Neural cell (in vitro differentiated cells): ENCODE measurements around the gene STX8. TPM values are rescaled to one million over a fixed set of nuclear protein-coding genes. Genes with fewer than 3 reads are reported as not detected.

ENCODE experiments used
- H2AFZ ChIP-seq: fragments of 200-600, 300-800 bp; sonication (generic), shearing (Covaris generic); 2 replicates; pipeline ENCODE4 v1.6.0; 2014; ENCODE audit warnings: low read depth, mild to moderate bottlenecking, antibody characterized with exemption, low read length, moderate library complexity
- H3F3A ChIP-seq: fragments of 200-600 bp; shearing (Covaris generic); 2 replicates; pipeline ENCODE4 v1.6.1; 2016; ENCODE audit warnings: mild to moderate bottlenecking, moderate library complexity, mixed read lengths, antibody characterized with exemption, low read length; ENCODE audit not compliant: insufficient read depth, poor library complexity, severe bottlenecking
- H3K27ac ChIP-seq: fragments of 200-600, 300-800 bp; sonication (generic), shearing (Covaris generic); 2 replicates; pipeline ENCODE4 v1.5.1; 2014; ENCODE audit warnings: mild to moderate bottlenecking, low read length, moderate library complexity
- H3K27me3 ChIP-seq: fragments of 300-800, 200-600 bp; sonication (generic), shearing (Covaris generic); 2 replicates; pipeline ENCODE4 v1.6.0; 2014; ENCODE audit warnings: mild to moderate bottlenecking, low read depth, low read length, moderate library complexity; ENCODE audit not compliant: insufficient read depth
- H3K36me3 ChIP-seq: fragments of 300-800, 200-600 bp; sonication (generic), shearing (Covaris generic); 2 replicates; pipeline ENCODE4 v1.5.1; 2014; ENCODE audit warnings: mild to moderate bottlenecking, antibody characterized with exemption, low read length, moderate library complexity; ENCODE audit not compliant: insufficient read depth
- H3K4me2 ChIP-seq: fragments of 300-800, 200-600 bp; sonication (generic), shearing (Covaris generic); 2 replicates; pipeline ENCODE4 v1.6.0; 2014; ENCODE audit warnings: mild to moderate bottlenecking, low read length
- H3K4me3 ChIP-seq: fragments of 300-800, 200-600 bp; sonication (generic), shearing (Covaris generic); 2 replicates; pipeline ENCODE4 v1.5.1; 2014; ENCODE audit warnings: mild to moderate bottlenecking, low read length, moderate library complexity
- H3K79me2 ChIP-seq: fragments of 200-600 bp; shearing (Covaris generic); replicated peaks from 2 replicates; pipeline ENCODE4 v1.6.0; 2014; ENCODE audit warnings: mild to moderate bottlenecking, low read length, moderate library complexity; ENCODE audit not compliant: insufficient read depth
- H3K9ac ChIP-seq: fragments of 300-800, 200-600 bp; sonication (generic), shearing (Covaris generic); 2 replicates; pipeline ENCODE4 v1.6.1; 2016; ENCODE audit warnings: mild to moderate bottlenecking, low read length, mixed read lengths
- H3K9me2 ChIP-seq: fragments of 200-600 bp; shearing (Covaris generic); 2 replicates; pipeline ENCODE4 v1.6.1; 2016; ENCODE audit warnings: mild to moderate bottlenecking, low read length, mixed read lengths; ENCODE audit not compliant: insufficient read depth
- H3K9me3 ChIP-seq: fragments of 200-600, 300-800 bp; sonication (generic), shearing (Covaris generic); 2 replicates; pipeline ENCODE4 v1.6.1; 2016; ENCODE audit warnings: mild to moderate bottlenecking, mixed run types, low read length, moderate library complexity, mixed read lengths
- H4K20me1 ChIP-seq: fragments of 200-600 bp; shearing (Covaris generic); 2 replicates; pipeline ENCODE4 v1.6.1; 2016; ENCODE audit warnings: mild to moderate bottlenecking, mixed run types; ENCODE audit not compliant: insufficient read depth
- CTCF ChIP-seq: fragments of 450-650 bp; IDR thresholded peaks from 2 replicates; pipeline ENCODE4 v1.5.1; 2014; ENCODE audit warnings: antibody characterized with exemption, mild to moderate bottlenecking, moderate library complexity; ENCODE audit not compliant: poor library complexity, severe bottlenecking
- EP300 ChIP-seq: fragments of 450-650 bp; conservative IDR thresholded peaks from 2 replicates; pipeline ENCODE4 v1.6.1; 2014; ENCODE audit warnings: antibody characterized with exemption, mild to moderate bottlenecking, moderate library complexity; ENCODE audit not compliant: poor library complexity, severe bottlenecking
- EZH2 ChIP-seq: fragments of 200-600, 300-800 bp; shearing (Covaris generic), sonication (generic); IDR thresholded peaks from 2 replicates; pipeline ENCODE4 v1.6.1; 2014; ENCODE audit warnings: antibody characterized with exemption, low read length, borderline replicate concordance, mild to moderate bottlenecking; ENCODE audit not compliant: insufficient read depth, poor library complexity, severe bottlenecking
- MXI1 ChIP-seq: fragments of 450-650 bp; conservative IDR thresholded peaks from 2 replicates; pipeline ENCODE4 v1.6.1; 2014; ENCODE audit warnings: antibody characterized with exemption, mild to moderate bottlenecking; ENCODE audit not compliant: poor library complexity, severe bottlenecking
- POLR2AphosphoS5 ChIP-seq: IDR thresholded peaks from 2 replicates; pipeline ENCODE4 v1.6.1; 2012
- RAD21 ChIP-seq: fragments of 450-650 bp; conservative IDR thresholded peaks from 2 replicates; pipeline ENCODE4 v1.6.1; 2014; ENCODE audit warnings: antibody characterized with exemption, mild to moderate bottlenecking, moderate library complexity
- REST ChIP-seq: IDR thresholded peaks from 2 replicates; pipeline ENCODE4 v1.6.1; 2012; ENCODE audit warnings: borderline replicate concordance
- SMC3 ChIP-seq: fragments of 450-650 bp; conservative IDR thresholded peaks from 2 replicates; pipeline ENCODE4 v1.6.1; 2014; ENCODE audit warnings: antibody characterized with exemption, mild to moderate bottlenecking, moderate library complexity; ENCODE audit not compliant: poor library complexity
- TAF1 ChIP-seq: IDR thresholded peaks from 2 replicates; pipeline ENCODE4 v1.6.1; 2012; ENCODE audit warnings: low read depth
- polyA plus RNA-seq: library from polyadenylated mRNA; depleted of rRNA; stranded (reverse); fragments of >200 nt; gene quantifications from 2 replicates; pipeline ENCODE4 v1.2.3, GENCODE V29; 2014

STX8 gene
- polyA plus RNA-seq, 1 donor from 2014 or later = 100 TPM

- Histone ChIP-seq H3K36me3 (no peaks in the 10 kb centered on the region), H3K27ac (no peak overlapping the region), H3F3A (no peaks in the 10 kb centered on the region), H3K4me2 (no peak overlapping the region), H3K9me3 (no peaks in the 10 kb centered on the region), H3K79me2 (no peaks in the 10 kb centered on the region), H3K9me2 (no peaks in the 10 kb centered on the region), H3K4me3 (no peak overlapping the region), H4K20me1 (no peaks in the 10 kb centered on the region), H3K27me3 (no peaks in the 10 kb centered on the region), H2AFZ (no peak overlapping the region), H3K9ac (no peak overlapping the region)
- no peak for TF ChIP-seq RAD21
- no peak for TF ChIP-seq POLR2AphosphoS5
- TF ChIP-seq EZH2 = no peak
- TF ChIP-seq TAF1 = no peak
- TF ChIP-seq EP300 = no peak
- no peak for TF ChIP-seq MXI1
- TF ChIP-seq SMC3 = no peak
- no peak for TF ChIP-seq CTCF
- TF ChIP-seq REST = no peak
These were observed 343.5 kb downstream of the STX8 start for GRCh38 chr17:9232155-9232475.

GRCh38 chr17:9231449-9232154, 344.0 kb downstream of the STX8 start:
- Histone ChIP-seq H3K4me2 (no peak overlapping the region), H3K27me3 (no peaks in the 10 kb centered on the region), H3K36me3 (no peaks in the 10 kb centered on the region), H3K9me3 (no peaks in the 10 kb centered on the region), H3K79me2 (no peaks in the 10 kb centered on the region), H3K27ac (no peak overlapping the region), H4K20me1 (no peaks in the 10 kb centered on the region), H3K9ac (no peak overlapping the region), H3K9me2 (no peaks in the 10 kb centered on the region), H2AFZ (no peak overlapping the region), H3K4me3 (no peak overlapping the region), H3F3A (no peaks in the 10 kb centered on the region)
- no peak for TF ChIP-seq EP300
- TF ChIP-seq SMC3 = no peak
- TF ChIP-seq RAD21 = no peak
- no peak for TF ChIP-seq CTCF
- TF ChIP-seq REST = no peak
- TF ChIP-seq MXI1 = no peak
- TF ChIP-seq POLR2AphosphoS5 = no peak
- no peak for TF ChIP-seq TAF1
- no peak for TF ChIP-seq EZH2
